H1 (cell line): Measurements from ENCODE around the gene CNOT2. TPM values are rescaled to one million over a fixed set of nuclear protein-coding genes. Genes with fewer than 3 reads are reported as not detected.

ENCODE experiments used
- CTCF ChIA-PET: fragments of 300-600 bp; sonication (Branson Sonifier 250); formaldehyde crosslinking; loops from one replicate; lab custom pipeline; 2021; ENCODE audit not compliant: partially characterized antibody; lab: Charles Lee
- POLR2A ChIA-PET: fragments of 300-600 bp; sonication (Branson Sonifier 250); formaldehyde crosslinking; loops from one replicate; lab custom pipeline; 2021; ENCODE audit warnings: inconsistent platforms; ENCODE audit not compliant: partially characterized antibody; lab: Charles Lee
- DNase-seq, 2 experiments: peaks; one replicate each; pipeline versions ENCODE4 v3.0.0 to v3.0.0-alpha.2; 2010 to 2022; ENCODE audit warnings: low spot score in 2 of 2, low read depth in 1 of 2, mixed read lengths in 1 of 2
- FAIRE-seq: peaks from 2 replicates; lab custom pipeline; 2011; peaks lifted over from hg19 to GRCh38; lab: Jason Lieb, UNC
- H2AFZ ChIP-seq: 2 replicates; pipeline ENCODE4 v1.8.1; 2012; ENCODE audit warnings: low read length, inconsistent platforms
- H2AK5ac ChIP-seq: 2 replicates; pipeline ENCODE4 v1.6.1; 2013; ENCODE audit warnings: low read depth, low read length
- H2BK120ac ChIP-seq: replicated peaks from 2 replicates; pipeline ENCODE3; 2013; ENCODE audit warnings: low read depth, low read length, inconsistent platforms
- H2BK12ac ChIP-seq: 2 replicates; pipeline ENCODE4 v1.6.1; 2013; ENCODE audit warnings: low read depth, low read length
- H2BK15ac ChIP-seq: 2 replicates; pipeline ENCODE4 v1.6.1; 2013; ENCODE audit warnings: low read length
- H2BK20ac ChIP-seq: 2 replicates; pipeline ENCODE4 v1.6.1; 2013; ENCODE audit warnings: low read length
- H2BK5ac ChIP-seq: 2 replicates; pipeline ENCODE4 v1.6.1; 2013; ENCODE audit warnings: low read depth, low read length
- H3K14ac ChIP-seq: 2 replicates; pipeline ENCODE4 v1.6.1; 2013; ENCODE audit warnings: inconsistent platforms; ENCODE audit not compliant: insufficient read length
- H3K18ac ChIP-seq: 2 replicates; pipeline ENCODE4 v1.6.1; 2013; ENCODE audit warnings: low read length; ENCODE audit errors: extremely low read depth
- H3K23ac ChIP-seq: 2 replicates; pipeline ENCODE4 v1.6.1; 2013; ENCODE audit warnings: inconsistent platforms; ENCODE audit not compliant: insufficient read length
- H3K23me2 ChIP-seq: 2 replicates; pipeline ENCODE4 v1.6.1; 2013; ENCODE audit warnings: low read depth, low read length
- H3K27ac ChIP-seq: 2 replicates; pipeline ENCODE4 v1.6.1; 2011; ENCODE audit warnings: low read depth, low read length, inconsistent platforms
- H3K27me3 ChIP-seq, 4 experiments: replicated peaks in 1 of 4; 1 replicate in 1 of 4; 2 replicates in 3 of 4; pipeline versions ENCODE4 v1.6.1 to v1.8.1; 2011 to 2013; ENCODE audit warnings: low read length in 3 of 4, mild to moderate bottlenecking in 3 of 4, inconsistent platforms in 2 of 4, mixed read lengths in 2 of 4, moderate library complexity in 1 of 4; ENCODE audit not compliant: control insufficient read depth in 3 of 4, insufficient read depth in 3 of 4; ENCODE audit errors: extremely low read depth in 1 of 4
- H3K36me3 ChIP-seq, 4 experiments: 2 replicates each; pipeline versions ENCODE4 v1.6.1 to v1.8.1; 2011 to 2013; ENCODE audit warnings: mild to moderate bottlenecking in 4 of 4, low read length in 3 of 4, moderate library complexity in 2 of 4, control low read depth in 1 of 4, inconsistent platforms in 1 of 4; ENCODE audit not compliant: insufficient read depth in 4 of 4, control insufficient read depth in 2 of 4
- H3K4ac ChIP-seq: replicated peaks from 2 replicates; pipeline ENCODE3; 2013; ENCODE audit warnings: low read length, low read depth, mixed read lengths, inconsistent platforms; ENCODE audit not compliant: insufficient read length
- H3K4me1 ChIP-seq, 4 experiments: replicated peaks in 1 of 4; 1 replicate in 1 of 4; 2 replicates in 3 of 4; pipeline versions ENCODE4 v1.6.1 to v1.8.1; 2011 to 2013; ENCODE audit warnings: low read length in 3 of 4, inconsistent platforms in 2 of 4, mixed read lengths in 1 of 4; ENCODE audit not compliant: insufficient read depth in 4 of 4, control insufficient read depth in 3 of 4
- H3K4me2 ChIP-seq, 2 experiments: 2 replicates each; pipeline versions ENCODE4 v1.6.1 to v1.8.1; 2011 to 2013; ENCODE audit warnings: low read depth in 2 of 2, low read length in 2 of 2, control low read depth in 1 of 2, inconsistent platforms in 1 of 2, mild to moderate bottlenecking in 1 of 2; ENCODE audit not compliant: insufficient read depth in 1 of 2
- H3K4me3 ChIP-seq, 4 experiments: fragments of 200-600, 300-600 bp in 1 of 4; sonication (generic), shearing (Covaris generic), sonication (Bioruptor Twin) in 1 of 4; 2 replicates each; pipeline versions ENCODE4 v1.5.1 to v1.8.1; 2011 to 2016; ENCODE audit warnings: low read length in 4 of 4, low read depth in 3 of 4, control low read depth in 2 of 4, inconsistent platforms in 2 of 4, mild to moderate bottlenecking in 2 of 4, mixed read lengths in 1 of 4, moderate library complexity in 1 of 4; ENCODE audit not compliant: insufficient read depth in 2 of 4; ENCODE audit errors: extremely low read depth in 1 of 4
- H3K56ac ChIP-seq: replicated peaks from 2 replicates; pipeline ENCODE3; 2013; ENCODE audit warnings: low read depth, mild to moderate bottlenecking, mixed read lengths, low read length, inconsistent platforms; ENCODE audit not compliant: insufficient read length
- H3K79me1 ChIP-seq: 2 replicates; pipeline ENCODE4 v1.6.1; 2013; ENCODE audit warnings: low read depth, low read length, control low read depth
- H3K79me2 ChIP-seq, 2 experiments: 2 replicates each; pipeline versions ENCODE4 v1.6.1 to v1.8.1; 2012 to 2013; ENCODE audit warnings: low read length in 2 of 2, mild to moderate bottlenecking in 2 of 2, inconsistent platforms in 1 of 2; ENCODE audit not compliant: insufficient read depth in 2 of 2, control insufficient read depth in 1 of 2
- H3K9ac ChIP-seq, 4 experiments: replicated peaks in 1 of 4; 1 replicate in 1 of 4; 2 replicates in 3 of 4; pipeline versions ENCODE4 v1.6.1 to v1.8.1; 2011 to 2013; ENCODE audit warnings: low read depth in 3 of 4, low read length in 3 of 4, control low read depth in 2 of 4, mild to moderate bottlenecking in 2 of 4, moderate library complexity in 2 of 4, inconsistent platforms in 1 of 4; ENCODE audit errors: extremely low read depth in 1 of 4
- H3K9me3 ChIP-seq, 2 experiments: 2 replicates each; pipeline versions ENCODE4 v1.6.1 to v1.8.1; 2012 to 2013; ENCODE audit warnings: mild to moderate bottlenecking in 2 of 2, moderate library complexity in 2 of 2, control low read depth in 1 of 2, inconsistent platforms in 1 of 2, low read depth in 1 of 2, low read length in 1 of 2, mixed read lengths in 1 of 2; ENCODE audit not compliant: insufficient read depth in 2 of 2
- H4K20me1 ChIP-seq, 2 experiments: replicated peaks in 1 of 2; 2 replicates each; pipeline versions ENCODE3 to v1.8.1; 2011 to 2013; ENCODE audit warnings: inconsistent platforms in 2 of 2, low read length in 2 of 2, mild to moderate bottlenecking in 1 of 2; ENCODE audit not compliant: insufficient read depth in 2 of 2, control insufficient read depth in 1 of 2
- H4K5ac ChIP-seq: 2 replicates; pipeline ENCODE4 v1.6.1; 2013; ENCODE audit warnings: low read length, low read depth, mixed read lengths, inconsistent platforms; ENCODE audit not compliant: insufficient read length
- H4K8ac ChIP-seq: 2 replicates; pipeline ENCODE4 v1.8.0; 2013; ENCODE audit warnings: mild to moderate bottlenecking, moderate library complexity, low read length, inconsistent platforms; ENCODE audit not compliant: insufficient read depth; ENCODE audit errors: extremely low read depth
- H4K91ac ChIP-seq: replicated peaks from 2 replicates; pipeline ENCODE3; 2013; ENCODE audit warnings: low read length, mixed read lengths, inconsistent platforms; ENCODE audit not compliant: insufficient read length
- BRCA1 ChIP-seq: IDR thresholded peaks from 2 replicates; pipeline ENCODE4 v1.6.1; 2012; ENCODE audit warnings: low read depth, low read length, improper control_type of control experiment
- CBX5 ChIP-seq: fragments of 300-800, 300-1000 bp; sonication (generic); IDR thresholded peaks from 2 replicates; pipeline ENCODE4 v1.7.1; 2016; ENCODE audit warnings: antibody characterized with exemption, low read length, low read depth
- CTBP2 ChIP-seq: IDR thresholded peaks from 2 replicates; pipeline ENCODE4 v1.7.0; 2011; ENCODE audit warnings: borderline replicate concordance, mild to moderate bottlenecking, moderate library complexity, mixed read lengths, low read length; ENCODE audit not compliant: insufficient read depth, insufficient read length
- GTF2F1 ChIP-seq: IDR thresholded peaks from 2 replicates; pipeline ENCODE4 v1.6.1; 2012; ENCODE audit warnings: low read depth, low read length, improper control_type of control experiment, borderline replicate concordance
- MAFK ChIP-seq: IDR thresholded peaks from 2 replicates; pipeline ENCODE4 v1.6.1; 2012; ENCODE audit warnings: low read depth, mild to moderate bottlenecking, improper control_type of control experiment, low read length
- MAX ChIP-seq: IDR thresholded peaks from 2 replicates; pipeline ENCODE4 v1.6.1; 2012; ENCODE audit warnings: inconsistent platforms
- PHF8 ChIP-seq: fragments of 200-600 bp; sonication (generic); conservative IDR thresholded peaks from 2 replicates; pipeline ENCODE4 v1.7.1; 2012; ENCODE audit warnings: low read depth, mild to moderate bottlenecking, inconsistent platforms, low read length, moderate library complexity
- RNF2 ChIP-seq: fragments of 200-900, 300-1000 bp; sonication (generic); IDR thresholded peaks from 2 replicates; pipeline ENCODE4 v1.7.1; 2016; ENCODE audit warnings: borderline replicate concordance, low read depth, mild to moderate bottlenecking, antibody characterized with exemption, low read length; ENCODE audit not compliant: poor library complexity, severe bottlenecking; ENCODE audit errors: missing control alignments
- WGBS, 2 experiments: shearing (Covaris generic) in 1 of 2; methylation state at CpG; one replicate each; pipeline versions ENCODE4 v1.1.6 to v1.1.7; 2013 to 2015; ENCODE audit warnings: low lambda C conversion rate in 2 of 2, mixed read lengths in 2 of 2, inconsistent platforms in 1 of 2, low coverage in 1 of 2, missing lambda C conversion rate in 1 of 2; ENCODE audit not compliant: insufficient replicate concordance in 2 of 2, insufficient coverage in 1 of 2, insufficient read length in 1 of 2; ENCODE audit errors: extremely low coverage in 1 of 2, missing lambda C conversion rate in 1 of 2; 5-methylcytosine and 5-hydroxymethylcytosine counted together
- polyA plus RNA-seq, 7 experiments: library from polyadenylated mRNA; depleted of rRNA in 3 of 7; stranded (reverse) in 5 of 7; unstranded in 2 of 7; fragments of >200 nt in 5 of 7; fragments of 200-250 nt in 2 of 7; gene quantifications; 1 replicate in 5 of 7; 2 replicates in 1 of 7; 4 replicates in 1 of 7; pipeline versions ENCODE4 v1.2.1 to v1.2.3, GENCODE V29; 2011 to 2013; ENCODE audit warnings: missing spikeins in 2 of 7, mixed read lengths in 2 of 7
- total RNA-seq: library from RNA; stranded (reverse); fragmentation: NEBNext Ultra II Directional; extraction: Animal tissue kit (Norgen Biotek cat#: 25700); gene quantifications from 2 replicates; pipeline ENCODE4 v1.2.1, GENCODE V29; 2021
- TF ChIP-seq, protein P1 (sequence below): IDR thresholded peaks from 2 replicates; pipeline ENCODE4 v1.6.1; 2011; ENCODE audit warnings: low read length, improper control_type of control experiment

The CNOT2 gene
- total and polyA plus RNA-seq, 2 of the 8 experiments (the other 6 are each of a cell fraction or from before 2014, with no cell fraction given): 61.2 to 64.8 TPM

- Histone ChIP-seq H2BK20ac (no peak overlapping the region), H3K9me3 (no peaks in the 10 kb centered on the region), H4K91ac (no peak overlapping the region), H3K4me2 (no peak overlapping the region), H3K9ac (no peak overlapping the region), H3K4ac (no peak overlapping the region), H2BK15ac (no peak overlapping the region), H3K4me3 (no peak overlapping the region), H3K79me2 (no peaks in the 10 kb centered on the region; a peak in 1 of 4 replicates), H4K5ac (no peak overlapping the region), H2BK12ac (no peak overlapping the region), H2BK5ac (no peak overlapping the region), H3K36me3 (peaks cover 0 to 17% (median 8%) of the 10 kb centered on the region in 4 experiments; a peak in 3 of 8 replicates), H3K27ac (no peak overlapping the region), H2AK5ac (no peak overlapping the region), H2AFZ (no peak overlapping the region), H4K8ac (no peak overlapping the region), H4K20me1 (no peaks in the 10 kb centered on the region), H3K56ac (no peak overlapping the region), H3K18ac (no peak overlapping the region), H3K23me2 (no peaks in the 10 kb centered on the region), H3K27me3 (no peaks in the 10 kb centered on the region), H3K4me1 (no peaks in the 10 kb centered on the region), H3K14ac (no peak overlapping the region), H2BK120ac (no peak overlapping the region), H3K23ac (no peak overlapping the region), H3K79me1 (no peaks in the 10 kb centered on the region)
- POLR2A ChIA-PET: no interaction called here
- TF ChIP-seq, protein P1, sequence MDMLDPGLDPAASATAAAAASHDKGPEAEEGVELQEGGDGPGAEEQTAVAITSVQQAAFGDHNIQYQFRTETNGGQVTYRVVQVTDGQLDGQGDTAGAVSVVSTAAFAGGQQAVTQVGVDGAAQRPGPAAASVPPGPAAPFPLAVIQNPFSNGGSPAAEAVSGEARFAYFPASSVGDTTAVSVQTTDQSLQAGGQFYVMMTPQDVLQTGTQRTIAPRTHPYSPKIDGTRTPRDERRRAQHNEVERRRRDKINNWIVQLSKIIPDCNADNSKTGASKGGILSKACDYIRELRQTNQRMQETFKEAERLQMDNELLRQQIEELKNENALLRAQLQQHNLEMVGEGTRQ: no peak
- TF ChIP-seq CTBP2 (no peak), RNF2 (no peak), MAX (no peak), BRCA1 (no peak), GTF2F1 (no peak), MAFK (no peak), CBX5 (no peak), PHF8 (no peak)
- DNase-seq (no peak), FAIRE-seq (no peak)
- CTCF ChIA-PET: interaction anchor here (0.7 to 2.8 kb wide), 3 partner anchors 9 to 523 kb away, joined by 3 to 10 read pairs (median 3); no protein-coding TSS in a partner anchor
- 100% methylated on average over 1 of the region's 1 CpG; no CpG with 5 or more reads in 1 of the 2 experiments for WGBS, 2 experiments
These were observed 159.4 kb downstream of the CNOT2 start for GRCh38 chr12:70402597-70402996.
